Right lobe of liver (tissue), 4 donors: ENCODE data around the gene STRBP.

ENCODE experiments used
- CTCF ChIP-seq, 4 donors: fragments of 200-600 bp in 3 of 4; fragments of 450-650 bp in 1 of 4; IDR thresholded peaks; one replicate each; pipeline versions ENCODE4 v1.5.1 to v1.8.0; 2016 to 2022; ENCODE audit warnings: antibody characterized with exemption in 4 of 4, mild to moderate bottlenecking in 2 of 4
- POLR2A ChIP-seq: fragments of 450-650 bp; IDR thresholded peaks from one replicate; pipeline ENCODE4 v1.6.1; 2017; ENCODE audit warnings: antibody characterized with exemption, mild to moderate bottlenecking
- donor health status: DM: no; HTN: no; CAD: no.
- donor health status: DM: no; HTN: no; CAD: no.
- donor health status: DM: no; HTN: yes; CAD: no.

GRCh38 chr9:123238365-123238764, 30.0 kb downstream of the STRBP start:
- TF ChIP-seq CTCF (IDR thresholded peaks at IDR 0.05) (no peak), POLR2A (no peak)
